Measurements from ENCODE around the gene DAAM2. TPM values are rescaled to one million over a fixed set of nuclear protein-coding genes. Genes with fewer than 3 reads are reported as not detected.

DAAM2 gene
- total and polyA plus RNA-seq, 2 experiments from 2014 or later: 3.4 to 8.5 TPM

DNA sequence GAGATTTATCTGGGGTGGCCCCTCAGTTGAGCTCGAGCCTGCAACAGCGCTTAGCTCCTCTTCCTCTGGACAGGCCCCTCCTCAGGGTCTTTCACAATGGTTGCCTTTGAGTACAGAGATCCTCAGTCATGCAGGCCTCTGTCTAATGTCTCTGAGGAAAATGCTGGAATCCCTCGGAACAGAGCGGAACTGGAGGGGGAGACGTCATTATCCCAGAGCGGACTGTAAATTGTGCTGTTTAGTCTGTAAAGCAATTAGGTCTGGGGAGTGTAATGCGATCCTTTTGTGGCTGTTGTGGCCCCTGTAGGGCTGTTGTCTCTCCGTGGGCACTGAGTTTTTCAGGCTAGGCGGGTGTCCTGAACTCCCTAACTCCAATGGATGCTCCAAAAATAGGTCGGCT lies 15.0 kb upstream of the DAAM2 start:
- no peaks in the 10 kb centered on the region for H3K27me3 ChIP-seq
- H3K27ac ChIP-seq: peak overlapping the region; percentile 20
- DNase-seq (ENCODE audit: low read depth in 1 of 2, low spot score in 1 of 2): no peak
- no peak overlapping the region for H3K4me3 ChIP-seq
- TF ChIP-seq, protein P1, sequence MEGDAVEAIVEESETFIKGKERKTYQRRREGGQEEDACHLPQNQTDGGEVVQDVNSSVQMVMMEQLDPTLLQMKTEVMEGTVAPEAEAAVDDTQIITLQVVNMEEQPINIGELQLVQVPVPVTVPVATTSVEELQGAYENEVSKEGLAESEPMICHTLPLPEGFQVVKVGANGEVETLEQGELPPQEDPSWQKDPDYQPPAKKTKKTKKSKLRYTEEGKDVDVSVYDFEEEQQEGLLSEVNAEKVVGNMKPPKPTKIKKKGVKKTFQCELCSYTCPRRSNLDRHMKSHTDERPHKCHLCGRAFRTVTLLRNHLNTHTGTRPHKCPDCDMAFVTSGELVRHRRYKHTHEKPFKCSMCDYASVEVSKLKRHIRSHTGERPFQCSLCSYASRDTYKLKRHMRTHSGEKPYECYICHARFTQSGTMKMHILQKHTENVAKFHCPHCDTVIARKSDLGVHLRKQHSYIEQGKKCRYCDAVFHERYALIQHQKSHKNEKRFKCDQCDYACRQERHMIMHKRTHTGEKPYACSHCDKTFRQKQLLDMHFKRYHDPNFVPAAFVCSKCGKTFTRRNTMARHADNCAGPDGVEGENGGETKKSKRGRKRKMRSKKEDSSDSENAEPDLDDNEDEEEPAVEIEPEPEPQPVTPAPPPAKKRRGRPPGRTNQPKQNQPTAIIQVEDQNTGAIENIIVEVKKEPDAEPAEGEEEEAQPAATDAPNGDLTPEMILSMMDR (IDR thresholded peaks at IDR 0.05; ENCODE audit: low read depth, low read length): no peak
- H3K4me1 ChIP-seq (ENCODE audit: low read depth): peaks cover 16% of the 10 kb centered on the region
- H3K36me3 ChIP-seq: no peaks in the 10 kb centered on the region
- no peaks in the 10 kb centered on the region for H3K9me3 ChIP-seq (ENCODE audit: low read depth)

DNA sequence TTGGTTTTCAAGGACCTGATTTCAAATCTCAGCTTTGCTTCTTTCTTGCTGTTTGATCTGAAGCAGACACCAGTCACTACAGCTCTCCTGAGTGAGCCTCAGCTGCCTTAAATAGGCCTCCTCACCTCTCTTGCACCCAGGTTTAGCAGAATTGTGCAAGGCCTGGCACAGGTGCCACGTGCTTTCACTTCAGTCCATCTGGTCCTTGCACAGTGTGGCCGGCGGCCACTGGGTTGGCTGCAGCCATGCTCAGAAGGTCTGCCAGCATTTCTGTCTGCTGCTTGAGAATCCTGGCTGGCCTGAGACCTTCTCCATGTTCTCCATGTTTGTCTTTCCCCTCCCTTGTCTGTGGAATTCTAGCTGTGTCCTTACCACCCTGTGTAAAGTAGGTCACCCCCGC lies 14.5 kb upstream of the DAAM2 start:
- Histone ChIP-seq H3K27ac (peak overlapping the region; percentile 20), H3K4me1 (ENCODE audit: low read depth) (peaks cover 16% of the 10 kb centered on the region)
- DNase-seq (ENCODE audit: low read depth in 1 of 2, low spot score in 1 of 2): peak in 1 of 2 donors; percentile 44

DNA sequence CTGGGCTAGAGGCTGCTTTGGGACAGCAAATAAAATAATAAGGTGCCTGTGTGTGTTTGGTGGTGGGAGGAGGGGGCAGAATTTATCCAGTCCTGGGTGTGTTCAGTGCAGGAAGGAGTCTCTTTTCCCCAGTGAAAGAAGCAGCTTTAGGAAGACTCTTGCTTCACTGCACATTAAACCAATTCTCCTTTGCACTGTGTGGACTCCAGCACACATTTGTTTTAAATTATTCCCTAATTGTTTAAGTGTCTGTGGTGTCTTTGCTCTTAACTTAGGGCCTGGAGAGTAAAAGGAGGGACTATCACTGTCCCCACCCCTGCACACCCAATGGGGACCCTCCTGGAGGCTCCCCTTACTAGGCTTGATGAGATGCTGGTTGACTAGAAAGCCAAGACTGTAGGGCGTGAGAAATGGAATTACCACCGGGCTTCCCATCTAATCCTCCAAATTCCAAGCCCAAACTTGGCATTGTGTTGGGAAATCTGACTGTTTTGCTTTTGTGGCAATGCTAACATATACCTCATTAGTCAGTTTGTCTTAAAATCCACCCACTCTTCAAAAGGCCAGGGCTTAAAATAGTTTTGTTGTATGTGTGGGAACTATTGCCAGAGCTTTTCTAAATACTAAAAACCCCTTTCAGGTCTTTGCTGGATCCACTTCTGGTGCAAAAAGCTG lies 13.5 kb upstream of the DAAM2 start:
- H3K9me3 ChIP-seq (ENCODE audit: low read depth): no peaks in the 10 kb centered on the region
- DNase-seq (ENCODE audit: low read depth in 1 of 2, low spot score in 1 of 2): no peak
- no peaks in the 10 kb centered on the region for H3K27me3 ChIP-seq
- H3K36me3 ChIP-seq: no peaks in the 10 kb centered on the region
- H3K4me1 ChIP-seq (ENCODE audit: low read depth): peaks cover 16% of the 10 kb centered on the region
- no peak overlapping the region for H3K4me3 ChIP-seq
- TF ChIP-seq, protein P1 (IDR thresholded peaks at IDR 0.05; ENCODE audit: low read depth, low read length): no peak
- no peak overlapping the region for H3K27ac ChIP-seq

More for the DNA sequence above, 14.5 kb upstream of the DAAM2 start:
- H3K27me3 ChIP-seq: no peaks in the 10 kb centered on the region
- no peak overlapping the region for H3K4me3 ChIP-seq
- TF ChIP-seq, protein P1 (IDR thresholded peaks at IDR 0.05; ENCODE audit: low read depth, low read length): no peak
- H3K9me3 ChIP-seq (ENCODE audit: low read depth): no peaks in the 10 kb centered on the region
- no peaks in the 10 kb centered on the region for H3K36me3 ChIP-seq

DNA sequence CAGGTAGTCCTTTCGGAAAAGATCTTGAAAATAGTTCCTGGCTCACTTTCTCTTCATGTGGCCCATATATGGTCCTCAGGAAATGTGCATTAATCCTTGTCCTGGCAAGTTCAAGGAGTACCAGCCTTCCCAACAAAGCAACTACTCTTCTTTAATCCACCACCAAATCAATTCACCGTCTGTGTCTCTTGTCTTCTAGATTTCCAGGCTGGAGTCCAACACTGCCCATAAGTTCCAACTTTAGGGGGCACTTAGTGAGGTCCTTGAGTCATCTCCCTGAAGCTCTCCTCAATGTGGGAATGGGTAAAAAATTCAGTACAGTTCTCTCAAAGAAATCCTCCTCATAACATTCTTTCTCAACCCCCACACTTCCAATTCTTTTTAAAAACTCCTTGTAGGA lies 6.9 kb upstream of the DAAM2 start:
- no peak overlapping the region for H3K4me3 ChIP-seq
- H3K27ac ChIP-seq: no peak overlapping the region
- H3K9me3 ChIP-seq (ENCODE audit: low read depth): no peaks in the 10 kb centered on the region
- no peaks in the 10 kb centered on the region for H3K36me3 ChIP-seq
- TF ChIP-seq, protein P1 (IDR thresholded peaks at IDR 0.05; ENCODE audit: low read depth, low read length): no peak
- no peak for DNase-seq (ENCODE audit: low read depth in 1 of 2, low spot score in 1 of 2)
- H3K4me1 ChIP-seq (ENCODE audit: low read depth): no peaks in the 10 kb centered on the region
- no peaks in the 10 kb centered on the region for H3K27me3 ChIP-seq

DNA sequence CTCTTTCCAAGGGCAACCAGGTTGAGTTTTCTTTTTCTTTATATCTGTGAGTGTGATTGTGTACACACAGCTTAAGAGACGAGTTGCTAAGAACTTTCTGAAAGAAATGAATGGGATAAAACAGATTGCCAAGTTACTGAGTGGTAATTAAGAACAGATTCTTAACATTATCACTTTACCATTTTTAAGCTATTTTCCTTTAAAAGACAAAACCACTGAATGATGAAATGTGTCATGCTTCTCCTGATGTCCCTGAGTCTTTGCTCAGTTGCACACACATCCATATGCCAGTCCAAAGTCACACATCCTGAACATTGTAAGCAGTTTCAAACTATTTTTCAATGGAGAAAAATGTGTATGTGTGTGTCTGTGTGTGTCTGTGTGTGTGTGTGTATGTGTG lies 5.5 kb upstream of the DAAM2 start:
- DNase-seq (ENCODE audit: low read depth in 1 of 2, low spot score in 1 of 2): no peak
- H3K4me3 ChIP-seq: no peak overlapping the region
- H3K27me3 ChIP-seq: no peaks in the 10 kb centered on the region
- H3K9me3 ChIP-seq (ENCODE audit: low read depth): no peaks in the 10 kb centered on the region
- TF ChIP-seq, protein P1 (IDR thresholded peaks at IDR 0.05; ENCODE audit: low read depth, low read length): no peak
- no peaks in the 10 kb centered on the region for H3K36me3 ChIP-seq
- peaks cover 3% of the 10 kb centered on the region for H3K4me1 ChIP-seq (ENCODE audit: low read depth)
- no peak overlapping the region for H3K27ac ChIP-seq
